WI38 (cell line): ENCODE data around the gene SPTAN1.

Experiments
- H3K4me3 ChIP-seq: 2 replicates; pipeline ENCODE4 v1.5.1; 2011; ENCODE audit warnings: low read depth, mild to moderate bottlenecking, control low read depth, low read length
- TF ChIP-seq, protein P1 (sequence below): IDR thresholded peaks from 2 replicates; pipeline ENCODE4 v1.5.1; 2012; ENCODE audit warnings: low read depth, mild to moderate bottlenecking, control low read depth, low read length

Gene SPTAN1

DNA sequence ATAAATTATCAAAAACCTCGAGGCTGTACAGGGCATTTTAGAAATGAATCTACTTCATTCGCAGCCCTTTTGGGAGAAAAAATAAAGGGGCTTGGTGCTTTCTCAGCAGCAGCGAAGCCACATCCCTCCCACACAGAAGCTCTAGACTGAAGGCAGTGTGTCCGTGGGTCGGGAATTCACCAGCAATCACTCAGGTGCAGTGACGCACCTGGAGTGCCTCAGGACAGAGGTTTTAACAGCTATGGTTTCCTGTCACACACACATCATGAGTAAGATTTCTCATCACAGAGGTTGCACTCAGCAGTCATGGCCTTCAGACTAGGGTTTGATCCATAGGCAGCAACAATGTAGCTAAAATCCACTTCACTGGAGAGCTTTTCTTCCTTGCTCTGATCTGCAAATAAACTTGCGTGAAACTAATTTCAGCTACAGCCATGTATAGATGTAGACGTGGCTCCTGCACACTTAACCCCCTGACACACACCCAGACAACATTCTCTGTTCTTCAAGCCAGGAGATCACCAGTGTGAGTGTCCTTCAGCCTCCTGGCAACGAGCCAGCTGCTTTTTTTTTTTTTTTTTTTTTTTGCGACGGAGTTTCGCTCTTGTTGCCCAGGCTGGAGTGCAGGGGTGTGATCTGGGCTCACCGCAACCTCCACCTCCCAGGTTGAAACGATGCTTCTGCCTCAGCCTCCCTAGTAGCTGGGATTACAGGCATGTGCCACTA, 69.5 kb downstream of the SPTAN1 start:
- TF ChIP-seq, protein P1, sequence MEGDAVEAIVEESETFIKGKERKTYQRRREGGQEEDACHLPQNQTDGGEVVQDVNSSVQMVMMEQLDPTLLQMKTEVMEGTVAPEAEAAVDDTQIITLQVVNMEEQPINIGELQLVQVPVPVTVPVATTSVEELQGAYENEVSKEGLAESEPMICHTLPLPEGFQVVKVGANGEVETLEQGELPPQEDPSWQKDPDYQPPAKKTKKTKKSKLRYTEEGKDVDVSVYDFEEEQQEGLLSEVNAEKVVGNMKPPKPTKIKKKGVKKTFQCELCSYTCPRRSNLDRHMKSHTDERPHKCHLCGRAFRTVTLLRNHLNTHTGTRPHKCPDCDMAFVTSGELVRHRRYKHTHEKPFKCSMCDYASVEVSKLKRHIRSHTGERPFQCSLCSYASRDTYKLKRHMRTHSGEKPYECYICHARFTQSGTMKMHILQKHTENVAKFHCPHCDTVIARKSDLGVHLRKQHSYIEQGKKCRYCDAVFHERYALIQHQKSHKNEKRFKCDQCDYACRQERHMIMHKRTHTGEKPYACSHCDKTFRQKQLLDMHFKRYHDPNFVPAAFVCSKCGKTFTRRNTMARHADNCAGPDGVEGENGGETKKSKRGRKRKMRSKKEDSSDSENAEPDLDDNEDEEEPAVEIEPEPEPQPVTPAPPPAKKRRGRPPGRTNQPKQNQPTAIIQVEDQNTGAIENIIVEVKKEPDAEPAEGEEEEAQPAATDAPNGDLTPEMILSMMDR, result no peak
- no peak overlapping the region for H3K4me3 ChIP-seq

DNA sequence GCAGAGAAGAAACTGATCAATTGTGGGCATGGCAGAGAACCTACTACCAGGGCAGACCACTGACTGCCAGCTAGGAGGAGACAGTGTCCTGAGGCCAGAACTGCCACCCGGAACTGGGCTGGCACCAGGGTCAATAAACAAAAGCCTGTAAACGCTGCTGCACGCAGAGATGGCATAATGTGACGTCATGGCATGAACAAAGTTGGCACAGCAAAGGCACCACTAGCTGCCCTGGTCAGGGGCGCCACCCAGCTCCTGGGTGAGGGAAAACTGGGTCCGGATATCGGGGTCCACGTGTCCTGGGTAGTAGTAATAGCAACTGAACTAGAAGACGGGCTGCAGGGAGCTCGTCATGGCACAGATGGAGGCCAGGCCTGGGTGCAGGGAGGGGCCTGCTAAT, 72.2 kb downstream of the SPTAN1 start:
- TF ChIP-seq, protein P1, result no peak

DNA sequence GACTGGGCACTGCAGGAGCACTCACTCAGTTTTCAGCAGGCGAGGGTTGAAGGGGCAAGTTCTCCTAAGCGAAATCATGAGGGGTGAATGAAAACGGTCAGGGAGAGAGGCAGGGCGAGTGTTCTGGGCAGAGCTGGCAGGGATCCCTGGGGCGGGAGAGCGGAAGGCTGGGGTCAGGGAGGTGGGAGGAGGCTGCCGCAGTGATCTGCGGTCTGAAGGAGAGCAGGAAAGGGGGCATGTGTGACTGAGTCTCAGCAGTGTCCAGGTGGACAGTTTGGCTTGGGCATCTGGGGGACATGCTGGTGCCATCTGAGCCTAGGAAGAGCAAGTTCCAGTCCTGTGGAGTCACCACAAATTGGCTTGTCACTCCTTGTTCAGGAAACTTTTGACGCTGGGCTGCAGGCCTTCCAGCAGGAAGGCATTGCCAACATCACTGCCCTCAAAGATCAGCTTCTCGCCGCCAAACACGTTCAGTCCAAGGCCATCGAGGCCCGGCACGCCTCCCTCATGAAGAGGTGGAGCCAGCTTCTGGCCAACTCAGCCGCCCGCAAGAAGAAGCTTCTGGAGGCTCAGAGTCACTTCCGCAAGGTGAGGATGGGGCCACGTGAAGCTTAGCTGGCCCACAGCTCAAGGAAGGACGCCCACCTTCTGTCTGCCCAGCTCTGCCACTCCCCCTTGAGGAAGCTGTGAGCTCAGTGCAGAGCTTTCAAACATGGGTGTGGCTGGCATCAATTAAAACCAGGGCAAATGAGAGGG, 73.2 kb downstream of the SPTAN1 start:
- TF ChIP-seq, protein P1, result no peak
- H3K4me3 ChIP-seq, result no peak overlapping the region

More for the DNA sequence above, 72.2 kb downstream of the SPTAN1 start:
- H3K4me3 ChIP-seq, result no peak overlapping the region

DNA sequence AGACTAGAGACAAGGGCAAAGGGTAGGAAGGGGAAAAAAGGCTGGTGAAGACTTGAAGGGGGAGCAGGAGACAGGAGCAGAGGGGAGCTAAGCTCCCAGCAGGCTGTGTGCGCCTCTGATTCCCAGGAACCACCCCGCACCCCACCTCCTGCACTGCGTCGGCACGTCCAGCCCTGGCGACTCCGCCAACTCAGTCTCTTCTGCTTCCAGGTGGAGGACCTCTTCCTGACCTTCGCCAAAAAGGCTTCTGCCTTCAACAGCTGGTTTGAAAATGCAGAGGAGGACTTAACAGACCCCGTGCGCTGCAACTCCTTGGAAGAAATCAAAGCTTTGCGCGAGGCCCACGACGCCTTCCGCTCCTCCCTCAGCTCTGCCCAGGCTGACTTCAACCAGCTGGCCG, 73.8 kb downstream of the SPTAN1 start:
- TF ChIP-seq, protein P1, result no peak

DNA sequence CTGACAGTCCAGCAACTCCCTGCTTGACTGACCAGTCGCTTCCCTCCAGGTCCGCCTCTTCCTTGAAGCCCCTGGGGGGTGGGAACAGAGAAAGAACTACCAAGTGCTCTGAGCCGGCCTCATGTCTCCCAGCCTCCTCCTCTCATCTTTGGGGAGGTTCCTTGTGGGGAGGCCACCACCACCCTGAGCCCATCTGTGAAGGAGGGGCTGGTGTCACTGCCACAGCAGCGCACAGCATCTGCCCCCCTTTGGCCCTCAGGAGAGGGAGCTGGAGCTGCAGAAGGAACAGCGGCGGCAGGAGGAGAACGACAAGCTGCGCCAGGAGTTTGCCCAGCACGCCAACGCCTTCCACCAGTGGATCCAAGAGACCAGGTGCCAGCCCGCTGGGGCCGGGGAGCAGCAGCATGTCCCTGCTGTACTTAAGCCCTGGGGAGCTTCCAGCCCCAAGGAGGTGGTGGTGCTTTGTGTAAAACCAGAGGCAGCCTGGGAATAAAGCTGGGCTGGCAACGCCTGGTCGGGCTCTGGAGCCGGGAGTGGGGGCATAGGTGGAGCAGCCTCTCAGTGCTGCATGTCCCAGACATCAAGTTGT, 74.8 kb downstream of the SPTAN1 start:
- TF ChIP-seq, protein P1, result no peak
- H3K4me3 ChIP-seq, result no peak overlapping the region

More for the DNA sequence above, 73.8 kb downstream of the SPTAN1 start:
- H3K4me3 ChIP-seq, result no peak overlapping the region

DNA sequence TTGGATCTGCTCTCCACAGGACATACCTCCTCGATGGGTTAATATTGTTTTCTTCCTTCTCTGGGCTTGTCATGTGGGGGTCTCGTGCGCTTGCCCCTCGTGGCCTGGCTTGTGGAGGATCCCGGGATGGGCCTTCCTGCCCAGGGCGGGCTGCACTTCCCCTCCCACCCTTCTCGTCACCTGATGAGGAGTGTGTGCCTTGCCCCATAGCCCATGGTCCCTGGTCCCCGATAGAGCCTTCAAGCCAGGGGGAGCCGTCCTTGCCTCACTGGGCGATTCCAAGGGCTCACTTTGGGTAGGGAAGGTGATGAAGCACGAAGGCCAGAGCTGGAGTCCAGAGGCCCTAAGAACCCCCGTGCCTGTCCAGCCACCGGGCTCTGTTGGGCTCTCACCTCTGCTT, 75.5 kb downstream of the SPTAN1 start:
- TF ChIP-seq, protein P1, result no peak
- no peak overlapping the region for H3K4me3 ChIP-seq
